OCI-LY1 (cell line): ENCODE results near the gene CSAD.

Source experiments
- H2AFZ ChIP-seq: fragments of 200-600 bp; sonication (generic), shearing (Covaris generic); 2 replicates; pipeline ENCODE4 v1.6.0; 2014; ENCODE audit warnings: antibody characterized with exemption, mild to moderate bottlenecking, low read length
- H3F3A ChIP-seq: fragments of 200-600 bp; sonication (generic), shearing (Covaris generic); 2 replicates; pipeline ENCODE4 v1.6.0; 2014; ENCODE audit warnings: mild to moderate bottlenecking, antibody characterized with exemption, low read length, moderate library complexity; ENCODE audit not compliant: insufficient read depth
- H3K27ac ChIP-seq: fragments of 200-600 bp; sonication (generic); 2 replicates; pipeline ENCODE4 v1.5.1; 2014; ENCODE audit warnings: low read length, mixed run types, mild to moderate bottlenecking, low read depth; ENCODE audit not compliant: poor library complexity, severe bottlenecking
- H3K27me3 ChIP-seq: fragments of 200-600 bp; sonication (generic); 2 replicates; pipeline ENCODE4 v1.6.0; 2014; ENCODE audit warnings: antibody characterized with exemption, mild to moderate bottlenecking, low read length, moderate library complexity; ENCODE audit not compliant: insufficient read depth
- H3K36me3 ChIP-seq: fragments of 200-600 bp; sonication (generic); 2 replicates; pipeline ENCODE4 v1.6.1; 2014; ENCODE audit warnings: mild to moderate bottlenecking, antibody characterized with exemption, low read length, moderate library complexity, mixed read lengths; ENCODE audit not compliant: insufficient read depth
- H3K4me1 ChIP-seq: fragments of 200-600 bp; sonication (generic); 2 replicates; pipeline ENCODE4 v1.5.1; 2014; ENCODE audit warnings: mild to moderate bottlenecking, low read length, moderate library complexity; ENCODE audit not compliant: insufficient read depth, severe bottlenecking
- H3K4me2 ChIP-seq: fragments of 200-600 bp; sonication (generic), shearing (Covaris generic); 2 replicates; pipeline ENCODE4 v1.6.1; 2014; ENCODE audit warnings: low read length
- H3K4me3 ChIP-seq: fragments of 200-600 bp; sonication (generic); 2 replicates; pipeline ENCODE4 v1.5.1; 2014; ENCODE audit warnings: low read length, low read depth, mild to moderate bottlenecking, mixed read lengths; ENCODE audit not compliant: poor library complexity, severe bottlenecking
- H3K79me2 ChIP-seq: fragments of 200-600 bp; shearing (Covaris generic); 2 replicates; pipeline ENCODE4 v1.6.1; 2016; ENCODE audit warnings: mixed run types, low read length, mixed read lengths; ENCODE audit not compliant: insufficient read depth
- H3K9ac ChIP-seq: fragments of 200-600 bp; sonication (generic), shearing (Covaris generic); 2 replicates; pipeline ENCODE4 v1.6.1; 2014; ENCODE audit warnings: mild to moderate bottlenecking, low read length, mixed read lengths
- H3K9me2 ChIP-seq: fragments of 200-600 bp; sonication (generic), shearing (Covaris generic); 2 replicates; pipeline ENCODE4 v1.6.1; 2014; ENCODE audit warnings: low read depth, mild to moderate bottlenecking, low read length, mixed read lengths
- H3K9me3 ChIP-seq: fragments of 200-600 bp; shearing (Covaris generic); 2 replicates; pipeline ENCODE4 v1.6.1; 2014; ENCODE audit warnings: low read length, mixed read lengths
- H4K20me1 ChIP-seq: fragments of 200-600 bp; sonication (generic), shearing (Covaris generic); 2 replicates; pipeline ENCODE4 v1.6.0; 2016; ENCODE audit warnings: mild to moderate bottlenecking, low read length; ENCODE audit not compliant: insufficient read depth
- EZH2 ChIP-seq: fragments of 200-600 bp; sonication (generic), shearing (Covaris generic); IDR thresholded peaks from 2 replicates; pipeline ENCODE4 v1.8.0; 2017; ENCODE audit warnings: borderline replicate concordance, mixed run types, mild to moderate bottlenecking, antibody characterized with exemption, low read length, moderate library complexity, mixed read lengths
- TF ChIP-seq, protein P1 (sequence below): fragments of 200-600 bp; sonication (generic), shearing (Covaris generic); IDR thresholded peaks from 2 replicates; pipeline ENCODE4 v1.5.1; 2017; ENCODE audit warnings: mild to moderate bottlenecking, antibody characterized with exemption, low read length, moderate library complexity, mixed read lengths

The CSAD gene

GRCh38 chr12:53198486-53199110, 17.9 kb upstream of the CSAD start:
- Histone ChIP-seq H3K4me1 (peaks cover 64% of the 10 kb centered on the region), H3K36me3 (no peaks in the 10 kb centered on the region), H3K9ac (no peak overlapping the region; the same call in 1 of the 2 replicates), H4K20me1 (no peaks in the 10 kb centered on the region), H3K9me3 (no peaks in the 10 kb centered on the region), H2AFZ (no peak overlapping the region), H3K79me2 (no peaks in the 10 kb centered on the region), H3K27me3 (no peaks in the 10 kb centered on the region), H3K4me2 (peak overlapping the region; percentile 82; the same call in 1 of the 2 replicates), H3K9me2 (no peaks in the 10 kb centered on the region), H3K27ac (peak overlapping the region; percentile 71), H3F3A (no peaks in the 10 kb centered on the region; the same call in 1 of the 2 replicates), H3K4me3 (no peak overlapping the region)
- TF ChIP-seq EZH2 = no peak
- TF ChIP-seq, protein P1, sequence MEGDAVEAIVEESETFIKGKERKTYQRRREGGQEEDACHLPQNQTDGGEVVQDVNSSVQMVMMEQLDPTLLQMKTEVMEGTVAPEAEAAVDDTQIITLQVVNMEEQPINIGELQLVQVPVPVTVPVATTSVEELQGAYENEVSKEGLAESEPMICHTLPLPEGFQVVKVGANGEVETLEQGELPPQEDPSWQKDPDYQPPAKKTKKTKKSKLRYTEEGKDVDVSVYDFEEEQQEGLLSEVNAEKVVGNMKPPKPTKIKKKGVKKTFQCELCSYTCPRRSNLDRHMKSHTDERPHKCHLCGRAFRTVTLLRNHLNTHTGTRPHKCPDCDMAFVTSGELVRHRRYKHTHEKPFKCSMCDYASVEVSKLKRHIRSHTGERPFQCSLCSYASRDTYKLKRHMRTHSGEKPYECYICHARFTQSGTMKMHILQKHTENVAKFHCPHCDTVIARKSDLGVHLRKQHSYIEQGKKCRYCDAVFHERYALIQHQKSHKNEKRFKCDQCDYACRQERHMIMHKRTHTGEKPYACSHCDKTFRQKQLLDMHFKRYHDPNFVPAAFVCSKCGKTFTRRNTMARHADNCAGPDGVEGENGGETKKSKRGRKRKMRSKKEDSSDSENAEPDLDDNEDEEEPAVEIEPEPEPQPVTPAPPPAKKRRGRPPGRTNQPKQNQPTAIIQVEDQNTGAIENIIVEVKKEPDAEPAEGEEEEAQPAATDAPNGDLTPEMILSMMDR = no peak

DNA sequence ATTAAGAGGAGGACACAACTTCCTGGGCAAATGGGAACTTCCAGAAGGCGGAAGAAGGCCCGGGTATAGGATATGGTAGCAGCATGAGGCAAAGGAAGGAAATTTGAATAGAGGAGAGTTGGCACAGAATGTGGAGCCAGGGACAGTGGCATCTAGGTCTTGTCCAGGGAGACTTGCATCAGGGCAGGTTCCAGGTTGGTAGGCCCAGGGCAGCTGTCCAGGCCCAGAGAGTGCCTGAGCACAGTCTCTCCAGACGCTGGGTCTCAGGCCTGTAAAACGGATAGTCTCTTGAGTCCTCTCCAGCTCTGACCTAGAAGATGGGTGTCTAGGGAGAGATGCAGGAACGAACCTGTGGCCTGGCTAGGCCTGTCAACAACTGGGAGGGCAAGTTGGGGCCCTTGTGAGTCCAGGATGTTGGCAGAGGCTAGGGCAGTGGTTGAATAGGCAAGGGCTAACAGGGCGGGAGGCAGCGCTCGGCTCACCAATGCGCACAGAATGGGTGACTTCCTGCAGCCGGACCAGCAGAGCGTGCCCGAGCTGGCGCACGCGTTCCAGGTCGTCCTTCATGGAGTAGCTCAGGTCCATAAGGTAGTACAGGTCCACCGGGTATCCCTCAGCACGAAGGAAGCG, 16.4 kb upstream of the CSAD start:
- H2AFZ ChIP-seq = no peak overlapping the region
- no peaks in the 10 kb centered on the region for H3K79me2 ChIP-seq
- no peaks in the 10 kb centered on the region for H3K27me3 ChIP-seq
- peak overlapping the region; percentile 63 for H3K4me3 ChIP-seq
- TF ChIP-seq EZH2 = no peak
- TF ChIP-seq, protein P1 = no peak
- H3K27ac ChIP-seq = peak overlapping the region; percentile 76
- H3K9me2 ChIP-seq = no peaks in the 10 kb centered on the region
- peaks cover 63% of the 10 kb centered on the region for H3K4me1 ChIP-seq
- H3K9me3 ChIP-seq = no peaks in the 10 kb centered on the region
- H3K36me3 ChIP-seq = peaks cover 6% of the 10 kb centered on the region; the same call in 1 of the 2 replicates
- H3K4me2 ChIP-seq = peak overlapping the region; percentile 82
- H4K20me1 ChIP-seq = no peaks in the 10 kb centered on the region
- no peaks in the 10 kb centered on the region; the same call in 1 of the 2 replicates for H3F3A ChIP-seq
- H3K9ac ChIP-seq = peak overlapping the region; percentile 75

DNA sequence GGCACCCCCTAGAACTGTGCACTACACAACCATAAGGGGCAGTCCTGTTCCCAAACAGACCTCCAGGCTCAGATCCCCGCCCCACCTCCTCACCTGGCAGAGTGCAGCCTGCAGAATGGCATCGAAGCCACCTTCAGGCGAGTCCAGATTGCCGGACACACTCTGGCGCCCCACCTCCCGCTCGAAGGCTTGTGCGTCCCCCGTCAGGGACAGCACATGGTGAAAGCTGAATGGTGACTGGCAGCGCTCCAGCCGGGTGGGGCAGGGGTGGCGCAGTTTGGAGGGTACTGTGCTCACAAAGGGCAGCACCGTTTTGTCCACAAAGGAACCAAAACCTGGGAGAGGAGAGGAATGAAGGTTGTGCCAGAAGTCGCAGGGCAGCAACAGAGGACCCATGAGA, 15.8 kb upstream of the CSAD start:
- TF ChIP-seq, protein P1 = no peak
- Histone ChIP-seq H3K4me2 (peak overlapping the region; percentile 82), H3K27ac (peak overlapping the region; percentile 76), H3K27me3 (no peaks in the 10 kb centered on the region), H3K9ac (peak overlapping the region; percentile 75), H3F3A (no peaks in the 10 kb centered on the region; the same call in 1 of the 2 replicates), H3K9me2 (no peaks in the 10 kb centered on the region), H3K36me3 (peaks cover 12% of the 10 kb centered on the region; the same call in 1 of the 2 replicates), H2AFZ (no peak overlapping the region), H4K20me1 (no peaks in the 10 kb centered on the region), H3K9me3 (no peaks in the 10 kb centered on the region), H3K79me2 (no peaks in the 10 kb centered on the region), H3K4me1 (peaks cover 57% of the 10 kb centered on the region), H3K4me3 (peak overlapping the region; percentile 63)
